GM12891 (cell line): Measurements from ENCODE around the gene DNAJC15.

Experiments used
- PAX5 ChIP-seq: IDR thresholded peaks from 2 replicates; pipeline ENCODE4 v1.6.1; 2011; ENCODE audit warnings: low read length, moderate library complexity, mild to moderate bottlenecking; ENCODE audit not compliant: insufficient read depth, severe bottlenecking
- POLR2A ChIP-seq: IDR thresholded peaks from 2 replicates; pipeline ENCODE4 v1.6.1; 2011; ENCODE audit warnings: low read depth, low read length, control low read depth
- POLR2AphosphoS5 ChIP-seq: IDR thresholded peaks from 2 replicates; pipeline ENCODE4 v1.6.1; 2011; ENCODE audit warnings: low read depth, low read length, control low read depth
- POU2F2 ChIP-seq: IDR thresholded peaks from 2 replicates; pipeline ENCODE4 v1.6.1; 2011; ENCODE audit warnings: low read depth, mild to moderate bottlenecking, control low read depth, low read length, moderate library complexity
- SPI1 ChIP-seq: IDR thresholded peaks from 2 replicates; pipeline ENCODE4 v1.6.1; 2011; ENCODE audit warnings: low read depth, low read length, control low read depth
- TAF1 ChIP-seq: IDR thresholded peaks from 2 replicates; pipeline ENCODE4 v1.6.1; 2011; ENCODE audit warnings: low read depth, low read length, control low read depth

- TF ChIP-seq POLR2A (no peak), TAF1 (no peak), POLR2AphosphoS5 (no peak), POU2F2 (no peak), PAX5 (no peak), SPI1 (no peak)
These were observed 86.7 kb downstream of the DNAJC15 start for GRCh38 chr13:43110036-43110435.
